NCI-H69 (cell line): ENCODE results near the gene DCLRE1C.
"Not testable (repeated sequence)": the region's sequence is repeated elsewhere in the genome, so short reads cannot be mapped to it uniquely, and the experiment has no call there.

Experiments
- DNase-seq: peaks from one replicate; lab custom pipeline; 2025; lab: John Stamatoyannopoulos, UW

DCLRE1C gene

DNA sequence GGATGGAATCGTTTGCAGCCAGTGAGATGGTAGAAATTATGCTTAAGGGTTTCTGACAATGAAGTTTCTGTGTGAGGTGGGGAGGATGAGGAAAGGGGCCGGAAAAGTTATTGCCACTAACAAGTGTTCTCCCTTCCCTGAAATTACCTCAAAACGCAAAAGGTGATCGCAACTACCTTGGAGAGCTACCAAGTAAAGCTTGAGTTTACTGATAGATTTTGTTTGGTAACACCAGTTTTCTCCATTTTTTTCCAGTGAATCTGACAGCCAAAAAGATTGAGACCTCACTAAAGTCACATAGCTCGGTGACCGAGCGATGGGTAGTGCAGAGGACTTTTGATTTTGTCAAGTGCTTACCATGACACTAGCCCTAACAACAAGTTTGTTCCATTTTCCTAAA lies 73.7 kb downstream of the DCLRE1C start:
- DNase-seq: no peak

DNA sequence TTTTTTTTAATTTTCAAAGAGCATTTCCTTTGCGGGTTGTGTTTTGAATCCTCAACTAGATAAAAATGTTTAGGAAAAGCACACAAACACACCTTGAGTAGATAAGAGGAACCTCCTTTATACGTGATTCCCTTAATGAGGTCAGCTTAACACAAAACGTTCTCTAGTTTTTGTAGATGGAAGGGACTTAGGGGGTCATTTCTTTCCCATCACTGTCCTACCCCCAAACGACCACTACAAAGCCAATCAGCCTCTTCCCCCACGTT lies 74.0 kb downstream of the DCLRE1C start:
- peak; percentile 3 for DNase-seq

DNA sequence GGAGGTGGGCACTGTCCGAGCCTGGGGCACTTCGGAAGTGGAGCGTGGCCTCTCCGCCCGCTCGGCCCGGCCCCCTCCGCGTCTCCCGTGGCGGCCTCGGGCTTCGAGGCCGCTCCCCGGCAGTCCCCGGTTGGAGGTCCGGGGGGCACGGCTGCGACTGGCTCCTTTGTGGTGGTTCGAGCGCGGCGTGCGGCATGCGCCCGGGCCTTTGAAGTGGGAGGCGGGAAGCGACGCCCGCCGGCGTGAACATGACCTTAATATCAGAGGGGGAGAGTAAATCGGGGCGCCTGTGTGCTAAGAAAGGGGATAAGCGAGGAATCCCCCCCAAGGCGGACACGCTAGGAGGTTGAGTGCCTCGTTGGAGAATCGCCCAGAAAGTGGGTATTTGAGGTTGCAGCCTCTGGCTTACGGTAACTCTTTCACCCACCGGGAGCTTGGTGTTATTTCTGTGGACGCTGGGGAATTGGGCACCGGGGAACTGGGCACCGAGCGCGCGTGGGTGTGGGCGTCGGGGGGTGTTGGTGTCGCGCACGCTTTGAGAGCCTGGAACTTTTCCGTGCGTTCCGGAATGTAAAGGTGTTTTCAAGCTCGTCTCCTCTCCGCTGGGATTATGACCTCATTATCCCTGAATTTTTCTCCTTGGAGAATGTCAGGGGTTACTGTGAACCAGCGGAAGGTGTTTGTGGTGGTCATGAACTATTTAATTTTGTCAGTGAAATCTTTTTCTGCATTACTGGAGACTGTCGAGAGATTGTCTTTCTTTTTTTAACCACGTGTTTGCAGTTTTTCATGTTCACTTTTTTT lies 74.6 kb downstream of the DCLRE1C start:
- DNase-seq: peak; percentile 48

DNA sequence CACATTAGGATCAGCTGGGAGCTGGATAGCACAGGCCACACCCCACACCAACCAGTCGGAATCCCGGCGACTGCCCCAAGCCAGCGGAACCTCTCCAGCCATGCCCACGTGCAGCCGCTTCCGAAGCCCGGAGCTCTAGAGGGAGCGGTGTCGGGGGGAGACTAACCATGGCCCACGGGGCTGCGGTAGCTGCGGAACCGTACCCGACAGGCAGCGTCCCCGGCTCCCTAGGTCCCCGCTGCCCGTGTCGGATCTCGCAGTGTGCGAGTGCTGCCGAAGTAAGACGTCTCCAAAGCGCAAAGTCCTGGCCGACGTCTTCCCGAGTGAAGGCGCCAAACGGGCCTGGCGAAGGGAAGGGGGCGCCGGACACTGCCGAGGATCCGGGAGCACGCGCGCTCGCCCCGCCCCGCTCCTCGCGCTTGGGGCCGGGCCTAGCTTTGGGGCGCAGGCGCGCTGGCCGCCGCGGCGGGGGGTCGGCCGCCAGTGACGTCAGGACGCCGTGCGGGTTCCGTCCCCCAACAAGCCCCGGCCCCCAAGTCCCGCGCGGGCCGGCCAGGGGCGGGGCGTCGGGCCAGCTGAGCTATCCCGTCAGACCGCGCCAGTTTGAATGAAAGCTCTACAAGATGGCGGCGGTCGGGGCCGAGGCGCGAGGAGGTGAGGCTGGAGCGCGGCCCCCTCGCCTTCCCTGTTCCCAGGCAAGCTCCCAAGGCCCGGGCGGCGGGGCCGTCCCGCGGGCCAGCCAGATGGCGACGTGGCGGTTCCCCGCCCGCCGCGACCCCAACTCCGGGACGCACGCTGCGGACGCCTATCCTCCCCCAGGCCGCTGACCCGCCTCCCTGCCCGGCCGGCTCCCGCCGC lies 75.4 kb downstream of the DCLRE1C start, which contains the start of gene SUV39H2:
TSS of gene SUV39H2 (plus strand) at position 601 of the 858 bp plus-strand sequence. CDS start at position 624, 23 bp downstream.
- peak; percentile 94 for DNase-seq

DNA sequence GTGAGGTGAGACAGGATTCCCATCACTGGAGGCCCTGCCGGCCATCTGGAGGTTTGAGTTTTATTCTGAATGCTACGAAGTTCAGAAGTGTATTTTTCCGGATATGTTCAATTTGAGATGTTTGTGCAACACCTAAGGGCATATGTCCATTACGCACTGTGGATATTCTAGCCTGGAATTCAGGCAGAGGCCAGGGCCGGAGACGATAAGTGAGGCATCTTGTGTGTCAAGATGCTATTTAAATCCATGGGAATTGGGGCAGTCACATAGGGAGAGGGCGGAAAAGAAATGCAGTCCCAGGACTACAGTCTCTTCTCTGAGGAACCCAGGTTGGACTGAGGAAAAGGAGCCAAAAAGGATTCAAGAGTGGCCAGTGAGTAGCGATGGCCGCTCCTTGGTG lies 77.1 kb downstream of the DCLRE1C start:
- no peak for DNase-seq

DNA sequence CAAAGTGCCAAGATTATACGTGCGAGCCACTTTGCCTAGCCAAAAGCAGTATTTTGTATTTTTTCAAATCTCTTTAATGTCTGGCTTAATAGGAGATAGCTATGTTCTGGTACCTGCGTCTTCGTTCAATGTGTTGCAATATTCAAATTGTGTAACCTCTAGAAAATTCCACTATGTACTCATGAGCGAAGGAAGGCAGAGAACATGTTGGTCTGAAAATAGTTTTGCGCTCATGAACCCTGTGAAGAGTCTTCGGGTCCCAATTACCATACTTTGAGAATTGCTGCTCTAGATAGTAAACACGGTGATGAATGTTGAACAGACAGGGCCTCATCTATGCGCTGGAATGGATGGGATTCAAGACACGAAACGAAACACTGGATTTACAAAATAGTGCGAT lies 78.0 kb downstream of the DCLRE1C start:
- no peak for DNase-seq

DNA sequence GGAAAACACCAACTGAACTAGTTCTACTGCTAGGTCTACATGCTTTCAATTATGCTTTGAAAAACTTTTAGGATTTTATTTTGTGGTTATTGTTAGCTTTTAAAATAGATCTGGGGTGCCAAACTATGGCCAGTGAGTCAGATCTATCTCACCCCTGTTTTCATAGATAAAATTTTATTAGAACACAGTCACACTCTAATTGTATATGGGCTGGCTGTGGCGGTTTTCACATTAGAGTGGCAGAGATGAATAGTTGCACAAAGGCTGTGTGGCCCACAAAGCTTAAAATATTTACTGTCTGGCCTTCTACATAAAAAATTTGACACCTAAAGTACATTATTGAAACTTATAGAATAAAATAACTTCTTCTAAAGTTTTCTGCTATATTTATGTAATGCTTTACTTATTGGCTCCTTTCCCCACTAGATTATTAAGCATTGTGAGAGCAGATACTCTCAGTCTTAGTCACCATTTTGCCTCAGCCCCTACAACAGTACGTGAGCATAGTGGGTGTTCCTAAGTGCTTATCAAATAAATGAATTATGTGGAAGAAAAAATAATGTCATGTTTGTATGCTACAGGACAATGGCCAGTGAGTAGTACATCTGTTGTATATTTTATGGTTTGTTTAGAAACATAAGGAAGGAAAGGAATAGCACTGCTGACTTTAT lies 80.7 kb downstream of the DCLRE1C start:
- DNase-seq: no peak

DNA sequence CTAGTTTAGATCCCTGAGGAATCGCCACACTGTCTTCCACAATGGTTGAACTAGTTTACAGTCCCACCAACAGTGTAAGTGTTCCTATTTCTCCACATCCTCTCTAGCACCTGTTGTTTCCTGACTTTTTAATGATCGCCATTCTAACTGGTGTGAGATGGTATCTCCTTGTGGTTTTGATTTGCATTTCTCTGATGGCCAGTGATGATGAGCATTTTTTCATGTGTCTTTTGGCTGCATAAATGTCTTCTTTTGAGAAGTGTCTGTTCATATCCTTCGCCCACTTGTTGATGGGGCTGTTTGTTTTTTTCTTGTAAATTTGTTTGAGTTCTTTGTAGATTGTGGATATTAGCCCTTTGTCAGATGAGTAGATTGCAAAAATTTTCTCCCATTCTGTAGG lies 89.0 kb downstream of the DCLRE1C start:
- not testable (repeated sequence) for DNase-seq

DNA sequence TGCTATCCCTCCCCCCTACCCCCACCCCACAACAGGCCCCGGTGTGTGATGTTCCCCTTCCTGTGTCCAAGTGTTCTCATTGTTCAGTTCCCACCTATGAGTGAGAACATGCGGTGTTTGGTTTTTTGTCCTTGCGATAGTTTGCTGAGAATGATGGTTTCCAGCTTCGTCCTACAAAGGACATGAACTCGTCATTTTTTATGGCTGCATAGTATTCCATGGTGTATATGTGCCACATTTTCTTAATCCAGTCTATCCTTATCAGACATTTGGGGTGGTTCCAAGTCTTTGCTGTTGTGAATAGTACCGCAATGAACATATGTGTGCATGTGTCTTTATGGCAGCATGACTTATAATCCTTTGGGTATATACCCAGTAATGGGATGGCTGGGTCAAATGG lies 89.4 kb downstream of the DCLRE1C start:
- not testable (repeated sequence) for DNase-seq

DNA sequence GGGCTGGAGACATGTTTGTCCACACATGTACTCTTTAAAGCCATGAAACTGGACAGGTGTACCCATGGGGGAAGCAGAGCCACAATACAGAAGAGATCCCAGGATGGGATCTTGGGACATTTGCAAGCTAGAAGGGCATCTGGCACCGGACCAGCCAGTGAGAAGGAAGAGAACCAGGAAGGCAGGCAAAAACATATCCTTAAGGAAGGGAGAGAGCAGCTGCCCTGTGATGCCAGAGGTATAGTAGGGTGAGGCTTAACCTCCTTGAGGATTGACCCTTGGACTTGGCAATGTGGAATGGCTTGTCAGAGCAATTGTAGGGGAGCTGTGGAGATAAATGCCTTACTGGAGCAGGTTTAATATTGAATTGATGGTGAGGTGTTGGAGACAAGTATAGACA lies 93.1 kb downstream of the DCLRE1C start:
- DNase-seq: no peak

DNA sequence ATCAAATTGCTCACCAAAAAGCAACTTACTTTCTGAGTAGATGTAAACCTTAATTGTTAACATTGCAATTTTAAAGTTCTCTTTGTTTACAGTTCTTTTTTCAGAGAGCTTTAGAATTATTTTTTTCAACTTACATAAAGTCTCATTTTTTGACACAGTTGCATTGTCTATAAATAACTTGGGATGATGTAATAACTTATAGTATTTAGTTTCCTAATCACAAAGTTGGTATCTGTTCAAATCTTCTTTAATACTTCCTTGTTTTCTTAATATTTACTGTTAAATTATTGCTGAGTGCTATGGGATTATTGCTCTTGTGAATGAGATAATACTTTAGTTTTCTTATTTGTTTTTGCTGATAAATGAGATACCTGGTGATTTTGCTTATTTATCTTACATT lies 94.1 kb downstream of the DCLRE1C start:
- no peak for DNase-seq

DNA sequence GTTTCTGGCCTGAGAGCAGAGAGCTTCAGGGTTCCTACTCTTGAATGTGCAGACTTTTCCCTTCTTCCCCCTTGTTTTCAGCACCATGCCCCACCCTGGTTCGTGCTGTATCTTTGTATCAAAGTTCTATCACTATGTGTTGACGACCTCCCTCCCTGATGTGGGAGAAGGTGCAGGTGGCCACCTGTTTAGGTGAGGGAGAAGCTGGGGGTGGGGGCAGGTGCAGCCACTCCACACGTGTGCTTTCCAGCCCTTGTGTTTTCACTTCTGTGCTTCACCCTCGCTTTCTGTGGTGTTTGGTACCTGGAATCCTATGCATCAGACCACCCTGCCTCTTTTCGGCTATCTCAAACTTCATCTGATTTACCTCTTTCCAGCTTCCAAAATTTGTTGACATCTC lies 94.9 kb downstream of the DCLRE1C start:
- no peak for DNase-seq

DNA sequence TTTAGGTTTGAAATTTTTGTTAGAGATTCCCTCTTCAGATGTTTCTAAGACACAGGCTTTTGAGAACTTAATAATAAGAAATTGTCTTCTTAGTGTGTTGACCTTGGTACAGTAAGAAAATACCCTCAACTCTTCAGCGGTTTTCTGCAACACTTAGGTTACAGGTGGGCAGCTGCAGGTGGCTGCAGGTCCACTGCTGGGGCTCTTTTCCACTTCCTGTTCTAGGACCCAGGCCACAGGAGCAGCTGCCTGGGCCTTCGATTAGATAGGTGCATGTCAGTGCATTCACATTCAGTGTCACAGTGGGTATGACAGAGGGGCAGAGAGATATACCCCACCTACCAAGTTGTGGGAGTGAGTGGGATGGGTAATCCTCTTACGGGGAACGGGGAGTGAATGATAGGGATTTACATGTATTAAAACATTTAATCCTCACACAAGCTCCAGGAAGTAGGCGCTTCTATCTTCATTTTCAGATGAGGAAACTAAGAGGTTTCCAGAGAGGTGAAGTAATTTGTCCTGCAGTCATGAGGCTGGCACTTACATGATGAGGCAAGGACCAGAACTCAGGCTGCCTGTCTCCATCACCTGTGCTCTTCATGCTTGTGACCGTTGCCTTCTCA lies 95.4 kb downstream of the DCLRE1C start:
- no peak for DNase-seq

DNA sequence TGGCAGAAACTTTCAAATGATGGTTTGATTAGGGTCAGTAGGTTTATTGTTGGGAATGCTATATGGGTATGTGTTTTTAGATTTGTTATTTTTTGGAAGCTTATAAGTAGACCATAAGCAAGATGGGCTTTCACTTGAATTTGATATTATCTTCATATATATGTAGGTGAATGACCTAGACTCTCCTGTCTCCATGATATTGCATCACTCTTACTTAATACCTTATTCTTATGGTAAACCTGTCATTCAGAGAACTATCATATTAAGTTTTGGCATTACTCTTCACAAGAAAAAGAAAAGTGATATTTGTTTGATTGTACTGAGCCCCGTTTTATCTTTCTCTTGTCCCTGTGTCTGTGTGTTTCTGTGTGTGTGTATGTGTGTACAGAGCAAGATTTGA lies 98.4 kb downstream of the DCLRE1C start:
- no peak for DNase-seq

DNA sequence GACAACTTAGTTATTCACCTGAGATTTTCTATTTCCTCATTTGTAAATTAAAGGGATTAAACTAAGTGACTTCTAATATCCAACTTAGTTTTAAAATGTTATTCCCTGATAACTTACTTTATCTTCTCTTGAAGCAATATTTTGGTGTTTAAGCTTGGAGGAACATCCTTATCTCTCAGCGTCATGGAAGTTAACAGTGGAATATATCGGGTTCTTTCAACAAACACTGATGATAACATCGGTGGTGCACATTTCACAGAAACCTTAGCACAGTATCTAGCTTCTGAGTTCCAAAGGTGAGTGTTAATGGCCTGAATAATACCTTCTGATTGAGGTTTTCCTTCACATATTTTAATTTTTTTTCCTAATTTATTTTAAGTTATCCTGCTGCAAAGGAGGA lies 101.7 kb downstream of the DCLRE1C start:
- DNase-seq: no peak
